CD4-positive, alpha-beta T cell treated with Interleukin-10 for 1 hour (primary cell): ENCODE data around the gene MYO1D.

Experiments
- DNase-seq: peaks from one replicate; pipeline ENCODE4 v3.0.0-alpha.2; 2020

Gene MYO1D

DNA sequence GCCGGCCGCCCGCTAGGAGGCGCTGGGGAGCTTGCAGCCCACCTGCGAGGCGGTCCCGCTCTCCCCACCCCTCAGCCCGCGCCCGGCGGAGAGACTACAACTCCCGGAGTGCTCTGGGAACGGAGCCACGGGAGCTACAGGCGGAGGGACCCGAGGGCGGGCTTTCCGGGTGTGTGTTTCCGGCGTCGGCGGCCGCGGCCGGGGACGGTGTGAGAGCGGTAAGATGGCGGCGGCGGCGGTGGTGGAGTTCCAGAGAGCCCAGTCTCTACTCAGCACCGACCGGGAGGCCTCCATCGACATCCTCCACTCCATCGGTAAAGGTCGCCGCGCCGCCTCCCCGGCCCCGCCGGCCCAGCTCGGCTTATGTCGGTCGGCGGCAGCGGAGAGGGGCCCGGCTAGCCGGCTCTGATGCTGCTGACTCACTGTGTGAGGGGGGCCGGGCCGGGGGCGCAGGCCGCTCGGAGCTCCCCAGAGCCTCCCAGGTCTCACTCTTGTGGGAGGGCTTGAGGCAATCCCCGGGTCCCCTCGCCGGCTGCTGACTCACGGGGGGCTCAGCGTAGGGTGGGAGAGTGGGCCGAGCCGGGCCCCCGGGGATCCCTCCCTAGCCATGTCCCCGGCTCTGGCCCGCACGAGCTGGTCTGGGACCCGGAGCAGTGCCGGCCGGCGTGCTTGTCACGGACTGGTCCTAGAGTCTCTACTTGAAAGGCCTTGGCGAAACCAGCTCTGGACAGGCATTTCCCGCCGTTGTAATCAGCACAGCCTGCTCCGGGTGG, 432.4 kb downstream of the MYO1D start, which contains the start of gene PSMD11:
PSMD11 (plus strand) TSS at position 210 of the 773 bp plus-strand sequence; CDS start at position 224, 14 bp downstream.
- DNase-seq = peak; percentile 99

DNA sequence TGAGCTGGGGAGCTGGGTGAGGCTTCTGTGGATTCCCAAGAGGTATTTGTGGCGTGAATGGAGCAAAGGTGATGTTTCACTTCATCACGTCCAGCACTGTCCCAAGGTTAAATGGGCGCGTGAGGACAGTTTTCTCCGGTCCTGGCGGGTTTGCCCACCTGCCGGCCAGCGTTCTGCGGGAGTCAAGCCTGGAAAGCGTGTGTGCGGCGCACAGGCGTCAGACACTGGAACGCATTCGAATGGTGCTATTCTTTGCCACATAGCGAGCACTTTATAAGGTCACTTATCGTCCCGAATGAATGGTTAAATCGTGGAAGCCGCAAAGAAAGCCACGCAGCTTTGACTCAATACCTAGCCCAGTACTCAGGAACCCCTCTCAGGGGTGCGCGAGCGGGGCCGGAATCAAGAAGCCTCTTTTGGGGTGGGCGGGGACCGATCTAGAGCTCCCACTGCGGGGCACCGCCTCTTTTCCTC, 433.1 kb downstream of the MYO1D start:
- DNase-seq = no peak
